GM21423 (cell line): ENCODE measurements around the gene AP3S1.

Experiments used
- ATAC-seq: cut with Tn5 transposase; IDR thresholded peaks from one replicate; pipeline ENCODE4 v1.9.1; 2021; ENCODE audit warnings: mild to moderate bottlenecking, moderate library complexity; ENCODE audit not compliant: unreplicated experiment

The AP3S1 gene

GRCh38 chr5:115934388-115934974, 92.7 kb downstream of the AP3S1 start:
- ATAC-seq = no peak

GRCh38 chr5:115936031-115936430, 94.3 kb downstream of the AP3S1 start:
- no peak for ATAC-seq

- no peak for ATAC-seq
Observed at GRCh38 chr5:115939059-115939458, 97.3 kb downstream of the AP3S1 start.

- no peak for ATAC-seq
Observed at GRCh38 chr5:115940080-115940810, 98.5 kb downstream of the AP3S1 start.

GRCh38 chr5:115941051-115941675, 99.4 kb downstream of the AP3S1 start:
- no peak for ATAC-seq

GRCh38 chr5:115944501-115944900, 102.8 kb downstream of the AP3S1 start:
- no peak for ATAC-seq

GRCh38 chr5:115946655-115947054, 104.9 kb downstream of the AP3S1 start:
- no peak for ATAC-seq

- no peak for ATAC-seq
Observed at GRCh38 chr5:115947260-115947659, 105.5 kb downstream of the AP3S1 start.

- ATAC-seq = no peak
Observed at GRCh38 chr5:115948091-115948534, 106.4 kb downstream of the AP3S1 start.

GRCh38 chr5:115949096-115949495, 107.4 kb downstream of the AP3S1 start:
- no peak for ATAC-seq

- ATAC-seq = no peak
Observed at GRCh38 chr5:115952588-115952987, 110.9 kb downstream of the AP3S1 start.

- ATAC-seq = no peak
Observed at GRCh38 chr5:115954144-115954543, 112.4 kb downstream of the AP3S1 start.

- no peak for ATAC-seq
Observed at GRCh38 chr5:115956957-115957356, 115.2 kb downstream of the AP3S1 start.

- no peak for ATAC-seq
Observed at GRCh38 chr5:115961381-115962238, 119.9 kb downstream of the AP3S1 start.

GRCh38 chr5:115962239-115962564, 120.5 kb downstream of the AP3S1 start, which contains the start of gene LVRN:
Gene LVRN (plus strand): TSS chr5:115962475. CDS start chr5:115962618, 143 bp downstream.
- no peak for ATAC-seq

- no peak for ATAC-seq
Observed at GRCh38 chr5:115962565-115963402, 121.0 kb downstream of the AP3S1 start.

- no peak for ATAC-seq
Observed at GRCh38 chr5:115963566-115963965, 121.8 kb downstream of the AP3S1 start.
